Measurements from ENCODE around the gene SMIM11. TPM values are rescaled to one million over a fixed set of nuclear protein-coding genes. Genes with fewer than 3 reads are reported as not detected.
"Not testable (repeated sequence)": the region's sequence is repeated elsewhere in the genome, so short reads cannot be mapped to it uniquely, and the experiment has no call there.

Gene SMIM11
- total RNA-seq, 5 donors from 2014 or later (not counting 1 experiment from before 2014, with no cell fraction given), result 7.1 to 11.7 (median 8.3) TPM

DNA sequence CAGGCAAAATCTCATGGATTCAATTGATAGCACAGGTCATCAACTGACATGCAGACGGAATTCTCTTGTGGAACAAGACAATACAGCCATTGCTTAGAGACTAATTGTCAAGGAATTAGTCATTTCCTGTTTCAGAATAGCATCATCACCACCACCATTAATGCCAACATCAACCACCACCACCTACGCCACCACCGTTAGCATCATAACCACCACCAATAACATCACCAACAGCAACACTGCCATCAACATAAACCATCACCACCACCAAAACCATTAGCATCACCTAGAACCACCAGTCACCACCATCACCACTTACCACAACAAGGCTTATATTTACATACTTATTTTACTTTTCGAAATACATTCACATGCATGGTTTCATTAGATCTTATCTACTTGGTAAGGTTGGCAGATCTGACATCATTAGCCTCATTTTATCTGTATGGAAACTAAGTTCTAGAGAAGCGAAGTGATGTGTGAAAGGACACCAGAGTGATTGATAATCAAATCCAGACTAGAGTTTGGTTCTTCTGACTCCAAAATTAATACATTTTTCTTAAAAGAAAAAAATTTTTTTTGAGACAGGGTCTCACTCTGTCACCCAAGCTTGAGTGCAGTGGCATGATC, 42.3 kb downstream of the SMIM11 start:
- H3K27me3 ChIP-seq (replicated peaks in 1 of 2; ENCODE audit: control insufficient read depth in 2 of 2, extremely low read depth in 1 of 2, insufficient read depth in 2 of 2, low read length in 1 of 2); H3K4me1 ChIP-seq (ENCODE audit: control insufficient read depth in 1 of 2, extremely low read depth in 1 of 2, insufficient read depth in 2 of 2, low read length in 2 of 2); H3K27ac ChIP-seq (ENCODE audit: low read length); ATAC-seq (replicated peaks in 1 of 4); H3K9me3 ChIP-seq; H3K9me3 Mint-ChIP-seq; H3K27me3 Mint-ChIP-seq; H3K4me3 Mint-ChIP-seq; CTCF ChIA-PET; H3K4me3 ChIP-seq (ENCODE audit: control insufficient read depth in 1 of 2, extremely low read depth in 1 of 2, low read length in 1 of 2); H3K36me3 Mint-ChIP-seq; POLR2A ChIA-PET; DNase-seq; H3K36me3 ChIP-seq (ENCODE audit: control insufficient read depth in 2 of 2, extremely low read depth in 1 of 2, insufficient read depth in 1 of 2, low read length in 1 of 2); H3K4me1 Mint-ChIP-seq; H3K27ac Mint-ChIP-seq: not testable (repeated sequence)
- WGBS (ENCODE audit: insufficient coverage), result no CpG with 5 or more reads among the region's 5 CpGs

GRCh38 chr21:34423805-34424204, 48.5 kb downstream of the SMIM11 start, which contains the start of gene SMIM34:
TSS of gene SMIM34 (minus strand) at chr21:34423951. CDS start at chr21:34423839, 112 bp downstream.
- H3K27me3 Mint-ChIP-seq; H3K4me3 ChIP-seq (ENCODE audit: control insufficient read depth in 1 of 2, extremely low read depth in 1 of 2, low read length in 1 of 2); H3K36me3 Mint-ChIP-seq; DNase-seq; CTCF ChIA-PET; H3K36me3 ChIP-seq (ENCODE audit: control insufficient read depth in 2 of 2, extremely low read depth in 1 of 2, insufficient read depth in 1 of 2, low read length in 1 of 2); H3K9me3 Mint-ChIP-seq; H3K4me3 Mint-ChIP-seq; H3K27ac ChIP-seq (ENCODE audit: low read length); H3K27me3 ChIP-seq (replicated peaks in 1 of 2; ENCODE audit: control insufficient read depth in 2 of 2, extremely low read depth in 1 of 2, insufficient read depth in 2 of 2, low read length in 1 of 2); H3K27ac Mint-ChIP-seq; H3K9me3 ChIP-seq; H3K4me1 ChIP-seq (ENCODE audit: control insufficient read depth in 1 of 2, extremely low read depth in 1 of 2, insufficient read depth in 2 of 2, low read length in 2 of 2); ATAC-seq (replicated peaks in 1 of 4); POLR2A ChIA-PET; H3K4me1 Mint-ChIP-seq: not testable (repeated sequence)
- WGBS (ENCODE audit: insufficient coverage), result no CpG with 5 or more reads among the region's 4 CpGs

DNA sequence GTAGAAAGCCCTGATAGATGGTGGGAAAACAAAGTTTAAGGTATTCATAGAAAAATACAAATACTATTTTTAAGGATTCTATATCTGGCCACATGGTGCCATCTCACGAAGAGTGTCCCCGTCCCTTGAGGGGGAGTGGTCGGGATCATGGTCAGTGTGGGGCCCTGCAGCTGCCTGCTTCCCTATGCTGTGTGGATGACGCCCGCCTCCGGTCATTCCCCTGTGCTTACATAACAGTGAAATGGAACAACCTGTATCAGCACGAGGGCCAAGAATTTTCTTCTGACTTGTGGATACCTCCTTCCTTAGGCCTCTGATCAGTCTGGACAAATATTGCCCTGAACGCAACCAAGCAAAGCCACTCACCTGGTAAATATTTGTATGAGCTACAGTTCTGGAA, 52.0 kb downstream of the SMIM11 start:
- H3K27ac ChIP-seq (ENCODE audit: low read length); H3K36me3 Mint-ChIP-seq; DNase-seq; H3K4me1 ChIP-seq (ENCODE audit: control insufficient read depth in 1 of 2, extremely low read depth in 1 of 2, insufficient read depth in 2 of 2, low read length in 2 of 2); H3K4me1 Mint-ChIP-seq; H3K9me3 ChIP-seq; H3K4me3 ChIP-seq (ENCODE audit: control insufficient read depth in 1 of 2, extremely low read depth in 1 of 2, low read length in 1 of 2); CTCF ChIA-PET; ATAC-seq (replicated peaks in 1 of 4); H3K27ac Mint-ChIP-seq; POLR2A ChIA-PET; H3K36me3 ChIP-seq (ENCODE audit: control insufficient read depth in 2 of 2, extremely low read depth in 1 of 2, insufficient read depth in 1 of 2, low read length in 1 of 2); H3K27me3 ChIP-seq (replicated peaks in 1 of 2; ENCODE audit: control insufficient read depth in 2 of 2, extremely low read depth in 1 of 2, insufficient read depth in 2 of 2, low read length in 1 of 2); H3K9me3 Mint-ChIP-seq; H3K27me3 Mint-ChIP-seq; H3K4me3 Mint-ChIP-seq: not testable (repeated sequence)
- WGBS (ENCODE audit: insufficient coverage), result no CpG with 5 or more reads among the region's 8 CpGs

- H3K27ac Mint-ChIP-seq; H3K36me3 Mint-ChIP-seq; CTCF ChIA-PET; H3K4me1 Mint-ChIP-seq; H3K9me3 ChIP-seq; H3K9me3 Mint-ChIP-seq; H3K27me3 Mint-ChIP-seq; H3K27ac ChIP-seq (ENCODE audit: low read length); DNase-seq; H3K4me3 Mint-ChIP-seq; POLR2A ChIA-PET; H3K4me1 ChIP-seq (ENCODE audit: control insufficient read depth in 1 of 2, extremely low read depth in 1 of 2, insufficient read depth in 2 of 2, low read length in 2 of 2); ATAC-seq (replicated peaks in 1 of 4); H3K4me3 ChIP-seq (ENCODE audit: control insufficient read depth in 1 of 2, extremely low read depth in 1 of 2, low read length in 1 of 2); H3K27me3 ChIP-seq (replicated peaks in 1 of 2; ENCODE audit: control insufficient read depth in 2 of 2, extremely low read depth in 1 of 2, insufficient read depth in 2 of 2, low read length in 1 of 2); H3K36me3 ChIP-seq (ENCODE audit: control insufficient read depth in 2 of 2, extremely low read depth in 1 of 2, insufficient read depth in 1 of 2, low read length in 1 of 2): not testable (repeated sequence)
- no CpG with 5 or more reads among the region's 6 CpGs for WGBS (ENCODE audit: insufficient coverage)
These were observed 53.1 kb downstream of the SMIM11 start for GRCh38 chr21:34428441-34428840.

DNA sequence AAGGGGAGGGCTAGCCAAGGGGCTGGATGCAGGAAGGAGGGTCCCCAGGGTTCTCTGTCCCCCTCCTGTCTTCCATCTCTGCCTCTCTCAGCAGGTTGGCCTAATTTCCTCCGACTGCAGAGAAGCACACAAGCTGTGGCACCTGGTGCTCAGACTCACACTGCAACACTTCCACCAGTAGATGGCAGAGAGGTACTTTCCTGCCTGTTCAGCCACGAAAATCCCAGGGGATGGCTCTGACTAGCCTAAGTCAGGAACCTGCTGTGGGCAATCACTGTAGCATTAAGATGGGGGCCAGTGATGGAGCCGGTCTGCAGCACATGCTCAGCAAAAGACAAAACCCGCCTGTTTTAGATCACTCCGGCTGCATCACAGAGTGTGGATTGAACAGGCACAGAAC, 54.4 kb downstream of the SMIM11 start:
- H3K36me3 ChIP-seq (ENCODE audit: control insufficient read depth in 2 of 2, extremely low read depth in 1 of 2, insufficient read depth in 1 of 2, low read length in 1 of 2); H3K9me3 Mint-ChIP-seq; ATAC-seq (replicated peaks in 1 of 4); H3K27ac Mint-ChIP-seq; H3K27me3 ChIP-seq (replicated peaks in 1 of 2; ENCODE audit: control insufficient read depth in 2 of 2, extremely low read depth in 1 of 2, insufficient read depth in 2 of 2, low read length in 1 of 2); H3K4me3 Mint-ChIP-seq; H3K36me3 Mint-ChIP-seq; DNase-seq; H3K27ac ChIP-seq (ENCODE audit: low read length); H3K4me1 ChIP-seq (ENCODE audit: control insufficient read depth in 1 of 2, extremely low read depth in 1 of 2, insufficient read depth in 2 of 2, low read length in 2 of 2); H3K4me1 Mint-ChIP-seq; H3K9me3 ChIP-seq; H3K27me3 Mint-ChIP-seq; H3K4me3 ChIP-seq (ENCODE audit: control insufficient read depth in 1 of 2, extremely low read depth in 1 of 2, low read length in 1 of 2); CTCF ChIA-PET; POLR2A ChIA-PET: not testable (repeated sequence)
- WGBS (ENCODE audit: insufficient coverage), result no CpG with 5 or more reads among the region's 5 CpGs

Other genes starting within 250 kb of the SMIM11 start
- gene KCNE2, start 11.5 kb upstream of the SMIM11 start, total RNA-seq, result under 1 TPM in 1 of 5 donors, not detected in 4; 0.25 TPM
- not detected for gene SMIM34, start 48.4 kb downstream of the SMIM11 start, total RNA-seq
- gene KCNE1, start 136.7 kb downstream of the SMIM11 start, total RNA-seq, result under 1 TPM in 3 of 5 donors, not detected in 2; 0.20 to 0.39 (median 0.32) TPM
- 1 to 10 TPM; 5.2 to 8.2 (median 5.8) TPM for gene RCAN1, start 239.6 kb downstream of the SMIM11 start, total RNA-seq

Data from T-cell (primary cell).